Activated naive CD4-positive, alpha-beta T cell treated with anti-CD3 and anti-CD28 coated beads for 36 hours (primary cell): ENCODE results near the gene ITLN1. TPM values are rescaled to one million over a fixed set of nuclear protein-coding genes. Genes with fewer than 3 reads are reported as not detected.
"Not testable (repeated sequence)": the region's sequence is repeated elsewhere in the genome, so short reads cannot be mapped to it uniquely, and the experiment has no call there.

Experiments used
- CTCF ChIA-PET: fragments of 350-600 bp; sonication (Branson Sonifier 250); formaldehyde crosslinking; loops from one replicate; lab custom pipeline; 2021; ENCODE audit warnings: antibody characterized with exemption; lab: Charles Lee
- DNase-seq: peaks from one replicate; pipeline ENCODE4 v3.0.0-alpha.2; 2020
- H3K27ac Mint-ChIP-seq: one replicate; pipeline ENCODE4 v1.8.0; 2021; ENCODE audit warnings: mild to moderate bottlenecking, mixed read lengths
- H3K27me3 Mint-ChIP-seq: one replicate; pipeline ENCODE4 v1.8.0; 2021; ENCODE audit warnings: low read depth, mixed read lengths
- H3K36me3 Mint-ChIP-seq: one replicate; pipeline ENCODE4 v1.8.0; 2021; ENCODE audit warnings: low read depth, mixed read lengths
- H3K4me1 Mint-ChIP-seq: one replicate; pipeline ENCODE4 v1.8.0; 2021; ENCODE audit warnings: low read depth, mixed read lengths
- H3K4me3 Mint-ChIP-seq: one replicate; pipeline ENCODE4 v1.8.0; 2021; ENCODE audit warnings: mild to moderate bottlenecking, moderate library complexity, mixed read lengths
- H3K9me3 Mint-ChIP-seq: one replicate; pipeline ENCODE4 v1.8.0; 2021; ENCODE audit warnings: mixed read lengths
- intact Hi-C: fragments of 100-400 bp; cut with micrococcal nuclease; formaldehyde crosslinking; loops from one replicate; pipeline ENCODE4 v1.15.1; 2023
- total RNA-seq, 2 experiments: library from RNA; stranded (reverse); gene quantifications; one replicate each; pipeline ENCODE4 v1.2.3, GENCODE V29; 2021

ITLN1 gene
- total RNA-seq, 2 experiments from 2014 or later: not detected

- H3K4me3 Mint-ChIP-seq, H3K9me3 Mint-ChIP-seq, H3K4me1 Mint-ChIP-seq, H3K36me3 Mint-ChIP-seq, CTCF ChIA-PET, H3K27me3 Mint-ChIP-seq, H3K27ac Mint-ChIP-seq, DNase-seq, intact Hi-C loops: not testable (repeated sequence)
Observed at GRCh38 chr1:160902251-160902650, 17.3 kb upstream of the ITLN1 start.

- H3K27ac Mint-ChIP-seq: no peak overlapping the region
- DNase-seq: no peak
- H3K27me3 Mint-ChIP-seq: no peaks in the 10 kb centered on the region
- no peaks in the 10 kb centered on the region for H3K36me3 Mint-ChIP-seq
- intact Hi-C loops: no loop called here
- no peaks in the 10 kb centered on the region for H3K9me3 Mint-ChIP-seq
- no peaks in the 10 kb centered on the region for H3K4me1 Mint-ChIP-seq
- no peak overlapping the region for H3K4me3 Mint-ChIP-seq
- CTCF ChIA-PET: no interaction called here
Observed at GRCh38 chr1:160901768-160902167, 16.8 kb upstream of the ITLN1 start.

GRCh38 chr1:160900683-160901082 is 15.7 kb upstream of the ITLN1 start:
- H3K4me1 Mint-ChIP-seq, H3K27ac Mint-ChIP-seq, DNase-seq, intact Hi-C loops, H3K9me3 Mint-ChIP-seq, H3K4me3 Mint-ChIP-seq, CTCF ChIA-PET, H3K27me3 Mint-ChIP-seq, H3K36me3 Mint-ChIP-seq: not testable (repeated sequence)

GRCh38 chr1:160894368-160895135 is 9.6 kb upstream of the ITLN1 start:
- intact Hi-C loops, DNase-seq, H3K4me3 Mint-ChIP-seq, H3K4me1 Mint-ChIP-seq, H3K9me3 Mint-ChIP-seq, H3K27ac Mint-ChIP-seq, CTCF ChIA-PET, H3K27me3 Mint-ChIP-seq, H3K36me3 Mint-ChIP-seq: not testable (repeated sequence)

GRCh38 chr1:160891474-160891873 is 6.5 kb upstream of the ITLN1 start:
- Mint-ChIP-seq H3K9me3 (peaks cover 10% of the 10 kb centered on the region), H3K4me3 (no peak overlapping the region), H3K4me1 (no peaks in the 10 kb centered on the region), H3K27ac (no peak overlapping the region), H3K27me3 (peaks cover 5% of the 10 kb centered on the region), H3K36me3 (no peaks in the 10 kb centered on the region)
- DNase-seq: no peak
- CTCF ChIA-PET: interaction anchor here (0.7 kb wide), 1 partner anchor 60 kb away, joined by 3 read pairs; no protein-coding TSS in a partner anchor
- intact Hi-C loops: no loop called here

GRCh38 chr1:160888926-160889325 is 3.9 kb upstream of the ITLN1 start:
- CTCF ChIA-PET: no interaction called here
- no peaks in the 10 kb centered on the region for H3K36me3 Mint-ChIP-seq
- no peaks in the 10 kb centered on the region for H3K4me1 Mint-ChIP-seq
- intact Hi-C loops: no loop called here
- no peaks in the 10 kb centered on the region for H3K27me3 Mint-ChIP-seq
- H3K27ac Mint-ChIP-seq: no peak overlapping the region
- DNase-seq: no peak
- peaks cover 4% of the 10 kb centered on the region for H3K9me3 Mint-ChIP-seq
- no peak overlapping the region for H3K4me3 Mint-ChIP-seq

- intact Hi-C loops: no loop called here
- DNase-seq: no peak
- no peaks in the 10 kb centered on the region for H3K27me3 Mint-ChIP-seq
- CTCF ChIA-PET: interaction anchor here (1.1 to 2.3 kb wide), 3 partner anchors 24 to 68 kb away, joined by 3 to 9 read pairs (median 3); partner anchors contain the start of genes CD244 and ITLN2
- H3K27ac Mint-ChIP-seq: no peak overlapping the region
- no peaks in the 10 kb centered on the region for H3K9me3 Mint-ChIP-seq
- no peak overlapping the region for H3K4me3 Mint-ChIP-seq
- H3K36me3 Mint-ChIP-seq: no peaks in the 10 kb centered on the region
- H3K4me1 Mint-ChIP-seq: no peaks in the 10 kb centered on the region
Observed at GRCh38 chr1:160887071-160887470, 2.1 kb upstream of the ITLN1 start.

GRCh38 chr1:160884579-160884978 is 401 bp downstream of the ITLN1 start:
- H3K4me3 Mint-ChIP-seq: no peak overlapping the region
- H3K27me3 Mint-ChIP-seq: no peaks in the 10 kb centered on the region
- H3K9me3 Mint-ChIP-seq: no peaks in the 10 kb centered on the region
- H3K36me3 Mint-ChIP-seq: no peaks in the 10 kb centered on the region
- CTCF ChIA-PET: interaction anchor here (0.8 to 3.8 kb wide), 6 partner anchors 21 to 203 kb away, joined by 3 to 18 read pairs (median 4); no protein-coding TSS in a partner anchor
- no peak for DNase-seq
- H3K27ac Mint-ChIP-seq: no peak overlapping the region
- intact Hi-C loops: no loop called here
- H3K4me1 Mint-ChIP-seq: no peaks in the 10 kb centered on the region

GRCh38 chr1:160883581-160884513 is 1.1 kb downstream of the ITLN1 start:
- intact Hi-C loops: no loop called here
- H3K27ac Mint-ChIP-seq: no peak overlapping the region
- no peaks in the 10 kb centered on the region for H3K27me3 Mint-ChIP-seq
- no peaks in the 10 kb centered on the region for H3K9me3 Mint-ChIP-seq
- no peaks in the 10 kb centered on the region for H3K4me1 Mint-ChIP-seq
- CTCF ChIA-PET: interaction anchor here (1.0 to 3.8 kb wide), 4 partner anchors 24 to 115 kb away, joined by 3 to 18 read pairs (median 7); no protein-coding TSS in a partner anchor
- DNase-seq: no peak
- H3K36me3 Mint-ChIP-seq: no peaks in the 10 kb centered on the region
- H3K4me3 Mint-ChIP-seq: no peak overlapping the region

GRCh38 chr1:160882582-160882981 is 2.4 kb downstream of the ITLN1 start:
- intact Hi-C loops: no loop called here
- no peak for DNase-seq
- no peaks in the 10 kb centered on the region for H3K36me3 Mint-ChIP-seq
- no peaks in the 10 kb centered on the region for H3K9me3 Mint-ChIP-seq
- CTCF ChIA-PET: interaction anchor here (1.0 to 3.8 kb wide), 2 partner anchors 48 to 114 kb away, joined by 3 to 18 read pairs; no protein-coding TSS in a partner anchor
- H3K27ac Mint-ChIP-seq: no peak overlapping the region
- peaks cover under 1% of the 10 kb centered on the region for H3K4me1 Mint-ChIP-seq
- no peak overlapping the region for H3K4me3 Mint-ChIP-seq
- H3K27me3 Mint-ChIP-seq: no peaks in the 10 kb centered on the region

- intact Hi-C loops, H3K9me3 Mint-ChIP-seq, H3K4me1 Mint-ChIP-seq, H3K4me3 Mint-ChIP-seq, H3K27me3 Mint-ChIP-seq, H3K36me3 Mint-ChIP-seq, H3K27ac Mint-ChIP-seq, CTCF ChIA-PET, DNase-seq: not testable (repeated sequence)
Observed at GRCh38 chr1:160881264-160881663, 3.7 kb downstream of the ITLN1 start.

GRCh38 chr1:160880216-160880615 is 4.8 kb downstream of the ITLN1 start:
- H3K36me3 Mint-ChIP-seq: no peaks in the 10 kb centered on the region
- no peak overlapping the region for H3K4me3 Mint-ChIP-seq
- no peak overlapping the region for H3K27ac Mint-ChIP-seq
- intact Hi-C loops: no loop called here
- H3K9me3 Mint-ChIP-seq: no peaks in the 10 kb centered on the region
- peaks cover 9% of the 10 kb centered on the region for H3K4me1 Mint-ChIP-seq
- no peak for DNase-seq
- CTCF ChIA-PET: no interaction called here
- H3K27me3 Mint-ChIP-seq: no peaks in the 10 kb centered on the region
